GM13976 (cell line): ENCODE results near the gene LRRC8E.

ENCODE experiments used
- DNase-seq: peaks from one replicate; pipeline ENCODE4 v3.0.0; 2012; ENCODE audit warnings: low spot score
- in situ Hi-C: fragments of 300-500 bp; cut with MboI; formaldehyde crosslinking; loops from one replicate; pipeline ENCODE4 v1.12.0; 2022; ENCODE audit warnings: low sequenced_read_pairs, mixed read lengths, inconsistent platforms; ENCODE audit not compliant: unreplicated experiment
- TF ChIP-seq, protein P1 (sequence below): IDR thresholded peaks from 2 replicates; pipeline ENCODE4 v1.5.1; 2012; ENCODE audit warnings: borderline replicate concordance, mild to moderate bottlenecking; ENCODE audit not compliant: insufficient read depth; ENCODE audit errors: extremely low read depth, missing control alignments, control extremely low read depth

The LRRC8E gene

GRCh38 chr19:7912697-7913564 lies 24.6 kb downstream of the LRRC8E start:
- TF ChIP-seq, protein P1, sequence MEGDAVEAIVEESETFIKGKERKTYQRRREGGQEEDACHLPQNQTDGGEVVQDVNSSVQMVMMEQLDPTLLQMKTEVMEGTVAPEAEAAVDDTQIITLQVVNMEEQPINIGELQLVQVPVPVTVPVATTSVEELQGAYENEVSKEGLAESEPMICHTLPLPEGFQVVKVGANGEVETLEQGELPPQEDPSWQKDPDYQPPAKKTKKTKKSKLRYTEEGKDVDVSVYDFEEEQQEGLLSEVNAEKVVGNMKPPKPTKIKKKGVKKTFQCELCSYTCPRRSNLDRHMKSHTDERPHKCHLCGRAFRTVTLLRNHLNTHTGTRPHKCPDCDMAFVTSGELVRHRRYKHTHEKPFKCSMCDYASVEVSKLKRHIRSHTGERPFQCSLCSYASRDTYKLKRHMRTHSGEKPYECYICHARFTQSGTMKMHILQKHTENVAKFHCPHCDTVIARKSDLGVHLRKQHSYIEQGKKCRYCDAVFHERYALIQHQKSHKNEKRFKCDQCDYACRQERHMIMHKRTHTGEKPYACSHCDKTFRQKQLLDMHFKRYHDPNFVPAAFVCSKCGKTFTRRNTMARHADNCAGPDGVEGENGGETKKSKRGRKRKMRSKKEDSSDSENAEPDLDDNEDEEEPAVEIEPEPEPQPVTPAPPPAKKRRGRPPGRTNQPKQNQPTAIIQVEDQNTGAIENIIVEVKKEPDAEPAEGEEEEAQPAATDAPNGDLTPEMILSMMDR, result no peak
- in situ Hi-C loops, result no loop called here
- no peak for DNase-seq

- in situ Hi-C loops, result no loop called here
Measured at GRCh38 chr19:7913652-7914051, 25.3 kb downstream of the LRRC8E start.

GRCh38 chr19:7914099-7914498 lies 25.8 kb downstream of the LRRC8E start:
- in situ Hi-C loops, result no loop called here
- TF ChIP-seq, protein P1, result no peak
- no peak for DNase-seq

More at GRCh38 chr19:7913652-7914051, 25.3 kb downstream of the LRRC8E start:
- DNase-seq, result no peak
- TF ChIP-seq, protein P1, result no peak

- no peak for DNase-seq
- TF ChIP-seq, protein P1, result no peak
- in situ Hi-C loops, result no loop called here
Measured at GRCh38 chr19:7914598-7915045, 26.3 kb downstream of the LRRC8E start, which contains the start of gene TGFBR3L. Gene TGFBR3L (plus strand): TSS chr19:7914830.

GRCh38 chr19:7915250-7916102 lies 27.2 kb downstream of the LRRC8E start:
- TF ChIP-seq, protein P1, result no peak
- DNase-seq, result no peak
- in situ Hi-C loops, result no loop called here
